GM21360 (cell line): ENCODE data around the gene CES3.

Experiments used
- ATAC-seq: cut with Tn5 transposase; IDR thresholded peaks from one replicate; pipeline ENCODE4 v1.9.1; 2021; ENCODE audit warnings: mild to moderate bottlenecking, moderate library complexity; ENCODE audit not compliant: unreplicated experiment

The CES3 gene

GRCh38 chr16:66961065-66961744, at the start of gene CES3:
Gene CES3, plus strand, starts transcription at chr16:66961266. Its CDS starts 42 bp downstream, at chr16:66961308.
- peak; percentile 77 for ATAC-seq

DNA sequence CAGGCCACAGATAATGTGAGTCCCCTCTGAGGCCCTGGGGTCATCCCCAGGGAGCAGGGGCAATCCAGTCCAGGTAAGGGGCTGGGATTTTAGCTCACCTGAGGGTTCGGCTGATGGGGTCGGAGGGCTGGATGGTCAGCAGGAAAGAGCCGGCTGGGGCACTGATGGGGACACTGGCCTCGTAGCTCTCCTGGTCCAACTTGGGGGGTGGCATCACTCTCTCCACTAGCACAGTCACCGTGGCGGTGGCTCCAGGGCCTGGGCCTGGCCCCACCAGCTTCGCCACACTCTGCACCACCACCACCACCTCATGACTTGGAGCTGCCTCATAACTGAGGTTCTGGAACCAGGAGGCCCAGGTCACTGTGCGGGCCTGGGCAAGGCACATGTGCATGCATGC, 49.3 kb upstream of the CES3 start:
- ATAC-seq, result no peak

DNA sequence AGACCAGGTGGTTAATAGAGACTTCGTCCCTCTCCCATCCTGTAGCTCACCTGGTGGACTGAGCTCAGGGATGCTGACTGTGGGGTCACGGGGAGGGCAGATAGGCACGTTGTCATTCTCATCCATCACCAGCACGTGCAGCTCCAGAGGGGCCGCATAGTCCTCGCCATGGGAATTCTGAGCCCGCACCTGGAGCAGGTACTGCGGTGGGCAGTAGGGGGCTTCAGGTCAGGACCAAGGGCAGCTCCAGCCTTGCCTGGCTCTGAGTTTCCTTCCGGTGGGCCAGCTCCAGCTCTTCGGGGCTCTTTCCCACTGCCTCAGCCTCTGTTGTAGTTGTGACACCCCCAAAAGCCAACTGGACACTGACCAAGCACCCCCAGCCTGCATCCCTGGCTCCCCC, 48.0 kb upstream of the CES3 start:
- ATAC-seq, result no peak

- ATAC-seq, result no peak
Observed at GRCh38 chr16:66913711-66914110, 47.4 kb upstream of the CES3 start.

DNA sequence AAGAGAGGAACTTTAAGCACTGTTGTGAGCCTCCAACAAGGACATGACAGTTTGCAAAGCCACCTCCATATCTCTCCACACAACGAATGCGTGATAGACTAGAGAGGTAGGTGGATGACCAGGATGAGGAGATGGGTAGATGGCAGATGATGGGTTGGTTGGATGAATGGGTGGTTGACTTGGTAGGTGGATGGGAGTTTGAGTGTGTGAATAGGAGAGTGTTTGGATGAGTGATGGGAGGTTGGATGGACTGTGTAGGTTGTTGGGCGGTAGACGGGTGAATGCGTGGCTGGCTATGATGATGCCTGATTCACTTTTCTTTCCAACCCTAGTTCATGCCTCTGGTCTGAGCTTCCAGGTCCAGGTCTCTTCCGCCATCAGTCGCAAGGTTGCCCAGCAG, 46.5 kb upstream of the CES3 start:
- ATAC-seq, result no peak

- no peak for ATAC-seq
Observed at GRCh38 chr16:66915041-66915440, 46.0 kb upstream of the CES3 start.

- no peak for ATAC-seq
Observed at GRCh38 chr16:66916518-66916917, 44.5 kb upstream of the CES3 start.

GRCh38 chr16:66917741-66918140, 43.3 kb upstream of the CES3 start:
- no peak for ATAC-seq

DNA sequence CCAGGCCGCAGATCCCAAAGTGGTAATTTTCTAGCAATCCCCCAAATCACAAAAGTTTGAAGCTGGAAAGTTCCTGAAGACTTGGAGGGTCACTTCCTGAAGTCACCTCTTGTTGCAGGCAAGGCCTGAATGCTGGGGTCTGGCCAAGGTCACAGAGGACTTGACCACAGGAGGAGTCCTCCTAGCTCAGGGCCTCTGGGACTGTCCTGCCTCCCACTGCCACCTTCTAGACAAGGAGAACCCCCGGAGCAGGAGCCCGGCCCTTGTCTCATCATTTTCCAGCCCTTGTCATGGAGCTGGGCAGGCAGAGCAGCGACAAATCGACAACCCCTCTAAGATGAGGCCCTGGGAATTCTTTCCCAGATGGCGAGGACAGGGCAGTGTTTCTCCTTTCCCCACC, 42.7 kb upstream of the CES3 start:
- no peak for ATAC-seq

DNA sequence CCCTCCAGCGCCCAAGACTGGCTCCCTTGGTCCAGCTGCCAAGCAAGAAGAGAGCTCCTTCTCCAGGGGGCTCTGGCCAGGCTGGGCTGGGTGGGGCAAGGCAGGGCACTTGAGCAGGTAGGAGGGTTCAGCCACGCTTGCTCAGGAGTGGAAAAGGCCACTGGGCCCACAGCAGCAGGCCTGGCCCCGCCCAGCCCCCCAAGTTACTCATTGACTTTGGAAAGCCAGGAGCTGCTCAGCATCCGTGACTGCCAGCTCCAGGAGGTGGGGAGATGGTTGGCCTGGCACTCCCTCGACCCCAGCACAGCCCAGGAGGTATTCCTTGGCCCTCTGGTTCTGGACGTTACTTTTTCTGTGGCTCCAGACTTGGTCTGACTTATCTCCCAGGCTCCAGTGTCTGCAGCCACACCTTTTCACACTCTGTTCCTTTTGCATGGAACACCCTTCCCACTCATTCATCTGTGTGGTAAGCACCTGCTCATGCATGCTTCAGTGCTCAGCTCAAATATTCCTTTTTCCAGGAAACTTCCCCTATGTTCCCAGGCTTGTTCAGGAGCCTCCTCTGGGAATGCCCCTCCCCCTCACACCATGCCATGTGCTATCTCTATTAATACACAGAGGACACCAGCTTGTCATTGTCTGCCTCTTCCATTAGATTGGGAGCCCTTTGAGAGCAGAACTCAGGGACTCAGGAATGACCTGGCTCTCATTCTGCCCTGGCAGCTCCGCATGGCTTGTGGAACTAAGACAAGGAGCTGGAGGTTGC, 42.1 kb upstream of the CES3 start, which contains the start of gene CDH16:
Gene CDH16 (minus strand): TSS at position 83 of the 766 bp plus-strand sequence. CDS start 820 bp downstream, outside the sequence.
- no peak for ATAC-seq

- ATAC-seq, result no peak
Observed at GRCh38 chr16:66919569-66920298, 41.3 kb upstream of the CES3 start.

DNA sequence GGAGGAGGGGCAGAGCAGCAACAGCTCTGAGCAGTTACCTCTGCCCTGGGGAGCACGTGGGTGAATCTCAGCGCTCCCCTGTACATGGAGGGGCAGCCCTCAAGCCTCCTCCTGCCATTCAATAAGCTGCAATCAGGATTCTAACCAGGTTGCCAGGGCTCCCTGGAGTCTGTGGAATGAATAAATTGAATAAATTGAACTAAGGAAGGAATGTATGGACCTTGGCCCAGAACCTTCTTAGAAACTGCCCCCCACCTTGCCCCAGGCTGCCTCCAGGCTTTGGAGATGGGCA, 40.8 kb upstream of the CES3 start:
- no peak for ATAC-seq

GRCh38 chr16:66920924-66921680, 40.0 kb upstream of the CES3 start:
- ATAC-seq, result no peak

DNA sequence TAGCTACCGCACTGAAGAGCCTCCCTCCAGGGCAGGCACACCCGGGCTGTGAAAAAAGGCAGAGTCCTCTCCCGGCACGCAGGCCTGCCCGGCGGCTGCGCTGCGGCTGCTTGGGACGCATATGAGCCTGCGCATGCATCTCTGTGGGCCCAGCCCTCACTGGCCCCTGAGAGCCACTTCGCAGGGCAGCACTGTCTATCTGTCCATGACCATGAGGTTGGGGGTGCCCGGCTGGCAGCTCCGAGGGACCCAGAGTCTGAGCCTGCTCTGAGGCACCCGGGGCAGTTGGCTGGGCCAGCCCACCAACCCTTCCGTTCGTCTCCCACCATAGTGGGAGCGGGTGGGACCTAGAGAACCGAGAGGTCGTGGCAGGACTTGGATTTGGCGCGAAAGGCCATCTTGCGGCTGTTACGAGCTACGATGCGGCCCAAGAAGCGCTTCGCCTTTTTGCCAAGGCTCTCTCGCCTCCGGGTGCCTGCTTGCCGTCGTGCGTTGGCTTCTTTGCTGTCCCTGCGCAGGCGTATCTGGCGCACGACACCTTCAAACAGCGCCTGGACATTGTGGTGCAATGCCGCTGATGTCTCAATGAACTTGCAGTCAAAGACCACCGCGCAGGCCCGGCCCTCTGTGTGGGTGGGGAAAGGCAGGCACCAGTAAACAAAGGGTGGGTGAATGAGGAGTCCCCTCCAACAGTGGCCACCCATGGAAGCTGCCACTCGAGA, 39.2 kb upstream of the CES3 start:
- no peak for ATAC-seq

GRCh38 chr16:66923247-66923731, 37.8 kb upstream of the CES3 start:
- ATAC-seq, result no peak

DNA sequence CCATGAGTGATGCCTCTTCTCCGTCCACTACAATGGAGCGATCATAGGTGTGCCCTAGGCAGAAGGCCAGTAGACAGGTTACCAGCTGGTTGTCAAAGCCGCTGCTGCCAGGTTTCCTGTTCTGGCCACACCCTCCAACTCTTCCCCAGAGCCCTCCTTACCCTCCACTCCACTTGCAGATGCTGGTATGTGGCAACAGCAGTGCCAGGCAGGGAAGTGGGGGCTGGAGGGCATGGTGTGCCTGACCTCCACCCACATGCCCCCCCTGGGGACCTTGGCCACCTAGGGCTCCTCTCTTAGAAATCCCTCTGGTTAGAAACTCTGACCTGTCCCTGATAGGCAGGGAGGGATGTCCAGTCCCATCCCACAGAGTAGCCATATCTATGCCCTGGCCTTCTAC, 37.2 kb upstream of the CES3 start:
- ATAC-seq, result no peak

GRCh38 chr16:66924527-66925321, 36.3 kb upstream of the CES3 start:
- no peak for ATAC-seq

GRCh38 chr16:66925322-66925840, 35.7 kb upstream of the CES3 start, which contains the start of gene RRAD:
Gene RRAD, minus strand, starts transcription at chr16:66925535. Its CDS starts 356 bp downstream, at chr16:66925179.
- no peak for ATAC-seq
